ENCODE measurements around the gene TANGO2. TPM values are rescaled to one million over a fixed set of nuclear protein-coding genes. Genes with fewer than 3 reads are reported as not detected.
A peak's percentile ranks its signal among the peaks of the same experiment; 100 is the strongest.

TANGO2 gene
- total and polyA plus RNA-seq, 9 of the 15 experiments (the other 6 are each of a cell fraction or from before 2014, with no cell fraction given): 15.5 to 94.9 (median 70.1) TPM

- no peak for TF ChIP-seq ZNF512 (tag; IDR thresholded peaks at IDR 0.05)
- no peak for TF ChIP-seq CREB3L1 (IDR thresholded peaks at IDR 0.05; ENCODE audit: borderline replicate concordance, low read depth)
- peak; percentile 90; the same call in 1 of the 2 replicates for TF ChIP-seq EZH2 (IDR thresholded peaks at IDR 0.05; ENCODE audit: borderline replicate concordance, low read depth, low read length)
- TF ChIP-seq LARP7 (IDR thresholded peaks at IDR 0.05): no peak
- no peak for TF ChIP-seq CC2D1A (IDR thresholded peaks at IDR 0.05)
- peak; percentile 88; the same call in 1 of the 2 replicates for TF ChIP-seq CGGBP1 (CRISPR knock-in tag; IDR thresholded peaks at IDR 0.05)
- peak; percentile 91 for TF ChIP-seq DMBX1 (CRISPR knock-in tag; IDR thresholded peaks at IDR 0.05; ENCODE audit: borderline replicate concordance)
- TF ChIP-seq DACH1 (IDR thresholded peaks at IDR 0.05; ENCODE audit: partially characterized antibody): no peak
- peak; percentile 72 for TF ChIP-seq ZFP36 (IDR thresholded peaks at IDR 0.05; ENCODE audit: low read depth, low read length, partially characterized antibody)
- TF ChIP-seq KLF6 (CRISPR knock-in tag; IDR thresholded peaks at IDR 0.05; ENCODE audit: borderline replicate concordance): peak; percentile 93
- TF ChIP-seq MITF (IDR thresholded peaks at IDR 0.05): no peak
- TF ChIP-seq ARID4B (CRISPR knock-in tag; IDR thresholded peaks at IDR 0.05): no peak
- no peak for TF ChIP-seq ZNF12 (CRISPR knock-in tag; IDR thresholded peaks at IDR 0.05)
- TF ChIP-seq ZNF444 (CRISPR knock-in tag; IDR thresholded peaks at IDR 0.05): peak; percentile 73
- no peak; the same call in 1 of the 2 replicates for TF ChIP-seq HMGXB4 (CRISPR knock-in tag; IDR thresholded peaks at IDR 0.05)
Observed at GRCh38 chr22:20079745-20080444, 59.0 kb downstream of the TANGO2 start, which contains the start of gene DGCR8 (continued).

All from K562 (cell line).